HEK293 (cell line): ENCODE results near the gene PCP4.

Experiments used
- CTCF ChIA-PET: fragments of 350-600 bp; formaldehyde crosslinking; extraction: SDS; loops from one replicate; lab custom pipeline; 2021; ENCODE audit warnings: antibody characterized with exemption; lab: Yijun Ruan, JAX
- POLR2A ChIA-PET: fragments of 300-600 bp; formaldehyde crosslinking; extraction: SDS; loops from one replicate; lab custom pipeline; 2020; ENCODE audit warnings: antibody characterized with exemption, inconsistent platforms; lab: Yijun Ruan, JAX
- H3K27ac ChIP-seq: fragments of 200-500 bp; sonication (Bioruptor generic); 2 replicates; pipeline ENCODE4 v1.5.1; 2014; ENCODE audit warnings: low read depth, low read length, control low read depth, inconsistent platforms; ENCODE audit errors: extremely low read depth
- H3K36me3 ChIP-seq, 2 experiments: fragments of 200-500 bp in 1 of 2; sonication (Bioruptor generic) in 1 of 2; 1 replicate in 1 of 2; 2 replicates in 1 of 2; pipeline ENCODE4 v1.5.1; 2014 to 2017; ENCODE audit warnings: inconsistent platforms in 2 of 2, low read length in 2 of 2; ENCODE audit not compliant: control insufficient read depth in 2 of 2, insufficient read depth in 1 of 2
- H3K4me1 ChIP-seq: fragments of 200-500 bp; sonication (Bioruptor generic); 2 replicates; pipeline ENCODE4 v1.5.1; 2014; ENCODE audit warnings: mild to moderate bottlenecking, low read length, inconsistent platforms; ENCODE audit not compliant: control insufficient read depth, insufficient read depth
- H3K4me3 ChIP-seq: 2 replicates; pipeline ENCODE4 v1.5.1; 2011; ENCODE audit warnings: low read depth, mild to moderate bottlenecking, control low read depth, low read length, moderate library complexity
- H3K9me3 ChIP-seq: fragments of 200-500 bp; sonication (Bioruptor generic); 2 replicates; pipeline ENCODE4 v1.5.1; 2014; ENCODE audit warnings: low read depth, low read length, inconsistent platforms; ENCODE audit not compliant: control insufficient read depth, insufficient read depth
- GFI1B ChIP-seq: fragments of 450-650 bp; formaldehyde crosslinking; IDR thresholded peaks from 2 replicates; pipeline ENCODE4 v1.5.1; 2016; ENCODE audit warnings: missing biosample characterization, missing genetic modification characterization
- GLIS1 ChIP-seq: fragments of 450-650 bp; formaldehyde crosslinking; IDR thresholded peaks from 2 replicates; pipeline ENCODE4 v1.5.1; 2016; ENCODE audit warnings: missing biosample characterization, missing genetic modification characterization
- KLF1 ChIP-seq: fragments of 450-650 bp; formaldehyde crosslinking; IDR thresholded peaks from 2 replicates; pipeline ENCODE4 v1.5.1; 2016; ENCODE audit warnings: missing biosample characterization, missing genetic modification characterization
- KLF8 ChIP-seq: fragments of 450-650 bp; formaldehyde crosslinking; IDR thresholded peaks from 2 replicates; pipeline ENCODE4 v1.5.1; 2016; ENCODE audit warnings: missing biosample characterization, missing genetic modification characterization
- TRIM28 ChIP-seq: IDR thresholded peaks from 2 replicates; pipeline ENCODE4 v1.6.1; 2011; ENCODE audit warnings: low read length, control low read depth, borderline replicate concordance
- ZBTB21 ChIP-seq: fragments of 450-650 bp; formaldehyde crosslinking; IDR thresholded peaks from 2 replicates; pipeline ENCODE4 v1.5.1; 2017; ENCODE audit warnings: missing biosample characterization, missing genetic modification characterization
- ZNF146 ChIP-seq: fragments of 450-650 bp; formaldehyde crosslinking; IDR thresholded peaks from 2 replicates; pipeline ENCODE4 v1.5.1; 2016; ENCODE audit warnings: missing biosample characterization, missing genetic modification characterization
- ZNF157 ChIP-seq: fragments of 450-650 bp; formaldehyde crosslinking; IDR thresholded peaks from 2 replicates; pipeline ENCODE4 v1.5.1; 2016; ENCODE audit warnings: missing biosample characterization, missing genetic modification characterization
- ZNF585B ChIP-seq: fragments of 450-650 bp; formaldehyde crosslinking; IDR thresholded peaks from 2 replicates; pipeline ENCODE4 v1.5.1; 2016; ENCODE audit warnings: missing biosample characterization, missing genetic modification characterization
- ZNF707 ChIP-seq: fragments of 450-650 bp; formaldehyde crosslinking; IDR thresholded peaks from 2 replicates; pipeline ENCODE4 v1.5.1; 2016; ENCODE audit warnings: missing biosample characterization, missing genetic modification characterization
- ZNF837 ChIP-seq: fragments of 450-650 bp; formaldehyde crosslinking; IDR thresholded peaks from 2 replicates; pipeline ENCODE4 v1.5.1; 2016; ENCODE audit warnings: missing biosample characterization, missing genetic modification characterization
- TF ChIP-seq, protein P1 (sequence below): fragments of 450-650 bp; formaldehyde crosslinking; IDR thresholded peaks from 2 replicates; pipeline ENCODE4 v1.5.1; 2016; ENCODE audit warnings: missing biosample characterization, missing genetic modification characterization, borderline replicate concordance
- TF ChIP-seq, protein P2 (sequence below): fragments of 450-650 bp; formaldehyde crosslinking; IDR thresholded peaks from 2 replicates; pipeline ENCODE4 v1.5.1; 2016; ENCODE audit warnings: missing biosample characterization, missing genetic modification characterization, borderline replicate concordance
- TF ChIP-seq, protein P3 (sequence below): fragments of 450-650 bp; formaldehyde crosslinking; IDR thresholded peaks from 2 replicates; pipeline ENCODE4 v1.5.1; 2016; ENCODE audit warnings: missing biosample characterization, missing genetic modification characterization
- TF ChIP-seq, protein P4 (sequence below): fragments of 450-650 bp; formaldehyde crosslinking; IDR thresholded peaks from 2 replicates; pipeline ENCODE4 v1.5.1; 2017; ENCODE audit warnings: missing biosample characterization, missing genetic modification characterization
- TF ChIP-seq, protein P5 (sequence below): fragments of 450-650 bp; IDR thresholded peaks from 2 replicates; pipeline ENCODE4 v1.5.1; 2018; ENCODE audit warnings: missing biosample characterization, missing genetic modification characterization

Gene PCP4

DNA sequence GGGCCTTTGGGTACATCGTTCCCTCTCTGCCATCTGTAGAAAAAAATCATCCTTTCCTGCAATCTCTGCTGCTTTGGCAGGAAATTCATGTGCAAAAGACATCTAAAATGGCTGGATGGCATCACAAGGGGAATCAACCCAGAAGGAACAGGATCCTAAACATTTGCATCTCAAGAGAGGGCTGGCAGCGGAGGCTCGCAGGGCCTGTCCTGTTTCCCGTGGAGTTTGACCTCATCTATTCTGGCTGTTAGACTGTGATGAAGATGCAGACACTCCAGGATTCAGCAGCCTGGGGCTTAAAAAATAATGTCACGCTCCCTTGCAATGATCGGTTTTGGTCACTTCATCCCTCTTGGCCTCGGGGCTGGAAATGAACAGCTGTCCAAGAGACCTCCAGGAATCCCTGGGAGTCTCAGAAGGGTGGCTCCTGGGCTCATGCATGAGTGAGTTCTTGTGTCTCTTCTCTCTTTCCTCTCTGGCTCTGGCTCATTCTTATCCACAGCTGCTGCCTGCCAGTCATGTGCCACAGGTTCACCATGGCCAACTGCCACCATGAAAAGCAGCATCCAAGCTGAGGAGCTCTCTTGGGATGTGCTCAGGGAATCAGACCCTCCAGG lies 16.1 kb upstream of the PCP4 start:
- Histone ChIP-seq H3K4me3 (no peak overlapping the region), H3K9me3 (no peaks in the 10 kb centered on the region), H3K36me3 (no peaks in the 10 kb centered on the region), H3K27ac (no peak overlapping the region), H3K4me1 (peaks cover 10% of the 10 kb centered on the region; the same call in 1 of the 2 replicates)
- TF ChIP-seq ZNF837 (tag by site-specific recombination) (no peak), ZBTB21 (no peak), TRIM28 (no peak)
- ChIA-PET CTCF (interaction anchor here (0.6 to 1.9 kb wide), 5 partner anchors 16 to 333 kb away, joined by 3 to 15 read pairs (median 4); partner anchors contain the start of gene PCP4), POLR2A (no interaction called here)

DNA sequence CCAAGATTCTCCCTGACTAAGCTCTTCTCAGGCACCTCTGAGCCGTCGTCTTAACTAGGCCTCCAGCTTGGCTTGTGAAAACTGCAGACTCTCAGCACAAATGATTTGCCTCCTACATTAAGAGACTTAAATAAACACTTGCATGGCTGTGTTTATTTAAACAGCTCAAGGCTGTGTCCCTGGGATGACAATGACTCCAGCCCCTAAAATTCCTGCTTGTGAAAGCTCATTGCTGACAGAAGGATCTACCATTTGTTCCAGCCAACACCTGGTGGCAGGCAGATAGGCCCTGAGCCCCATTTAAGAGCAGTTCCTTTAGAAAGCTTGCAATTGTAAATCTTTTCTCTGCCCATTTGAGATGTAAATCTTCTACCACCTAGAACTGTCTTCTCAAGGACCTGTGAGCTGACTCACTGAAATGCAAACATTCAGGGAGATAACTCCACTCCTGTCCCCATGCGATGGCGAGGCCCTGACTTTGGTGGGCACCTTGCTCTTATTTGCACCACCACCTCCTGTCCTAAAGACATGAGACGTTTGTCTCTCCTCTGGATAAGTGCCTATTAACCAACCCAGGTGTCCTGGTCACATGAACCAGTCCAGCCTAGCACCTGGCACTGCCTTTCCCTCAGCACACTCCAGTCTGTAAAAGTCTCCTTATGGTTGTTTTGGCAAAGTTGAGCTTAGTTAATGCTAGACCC lies 15.1 kb upstream of the PCP4 start:
- H3K9me3 ChIP-seq = no peaks in the 10 kb centered on the region
- H3K27ac ChIP-seq = peak overlapping the region; percentile 34; the same call in 1 of the 2 replicates
- no peaks in the 10 kb centered on the region for H3K36me3 ChIP-seq
- ChIA-PET CTCF (interaction anchor here (0.6 to 1.9 kb wide), 4 partner anchors 15 to 269 kb away, joined by 3 to 15 read pairs (median 4); partner anchors contain the start of gene PCP4), POLR2A (interaction anchor here (0.6 kb wide), 1 partner anchor 151 kb away, joined by 3 read pairs; no protein-coding TSS in a partner anchor)
- TF ChIP-seq GLIS1 = peak; percentile 51
- TF ChIP-seq ZNF585B (tag by site-specific recombination) = no peak
- 0 out of 2 replicates have a peak, but pooled peaks have one; percentile 38 for TF ChIP-seq TRIM28
- H3K4me3 ChIP-seq = no peak overlapping the region
- peaks cover 10% of the 10 kb centered on the region; the same call in 1 of the 2 replicates for H3K4me1 ChIP-seq

DNA sequence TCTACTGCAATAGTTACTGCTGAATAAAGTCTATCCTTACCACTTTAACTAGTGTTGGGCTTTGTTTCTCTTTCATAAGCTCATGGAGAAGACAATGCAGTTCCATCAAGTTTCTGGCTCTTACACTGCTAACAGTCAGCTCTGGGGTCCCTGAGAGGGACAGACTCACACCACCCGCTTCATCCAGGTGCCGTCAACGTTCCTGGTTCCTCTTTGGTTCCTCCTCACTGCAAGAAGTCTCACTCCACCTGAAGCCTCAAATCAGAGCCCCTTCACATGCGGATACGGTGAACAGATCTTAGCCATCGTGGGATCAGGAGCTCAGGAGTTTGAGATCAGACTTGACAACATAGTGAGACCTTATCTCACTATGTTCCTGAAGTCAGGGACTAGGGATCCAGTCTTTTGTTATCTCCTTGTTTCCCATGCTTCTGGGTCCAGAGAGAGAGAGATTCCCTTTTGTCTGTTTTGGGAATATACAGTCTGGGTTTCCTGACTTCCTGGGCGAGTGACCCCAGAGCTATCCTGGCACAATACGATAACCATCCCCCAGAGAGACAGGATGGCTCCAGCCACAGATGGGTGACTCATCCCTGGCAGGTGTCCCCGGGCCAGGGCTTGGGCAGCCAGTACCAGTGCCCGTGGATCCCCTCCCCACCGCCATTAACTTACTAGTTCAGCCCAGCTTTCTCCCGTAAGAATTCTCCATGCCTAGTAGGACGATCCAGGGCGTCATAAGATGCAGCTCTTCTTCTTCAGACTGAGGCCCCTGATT lies 14.3 kb upstream of the PCP4 start:
- CTCF ChIA-PET = interaction anchor here (0.6 to 1.0 kb wide), 4 partner anchors 14 to 383 kb away, joined by 3 to 10 read pairs (median 5); partner anchors contain the start of gene PCP4
- Histone ChIP-seq H3K9me3 (no peaks in the 10 kb centered on the region), H3K4me1 (peaks cover 10% of the 10 kb centered on the region; the same call in 1 of the 2 replicates), H3K36me3 (no peaks in the 10 kb centered on the region), H3K27ac (peak overlapping the region; percentile 34; the same call in 1 of the 2 replicates), H3K4me3 (no peak overlapping the region)
- POLR2A ChIA-PET = no interaction called here
- no peak for TF ChIP-seq ZNF157 (tag by site-specific recombination)
- no peak for TF ChIP-seq ZNF146 (tag by site-specific recombination)
- TF ChIP-seq GFI1B (tag by site-specific recombination) = no peak
- TF ChIP-seq KLF1 = no peak
- no peak for TF ChIP-seq KLF8 (tag by site-specific recombination)
- TF ChIP-seq, protein P1, sequence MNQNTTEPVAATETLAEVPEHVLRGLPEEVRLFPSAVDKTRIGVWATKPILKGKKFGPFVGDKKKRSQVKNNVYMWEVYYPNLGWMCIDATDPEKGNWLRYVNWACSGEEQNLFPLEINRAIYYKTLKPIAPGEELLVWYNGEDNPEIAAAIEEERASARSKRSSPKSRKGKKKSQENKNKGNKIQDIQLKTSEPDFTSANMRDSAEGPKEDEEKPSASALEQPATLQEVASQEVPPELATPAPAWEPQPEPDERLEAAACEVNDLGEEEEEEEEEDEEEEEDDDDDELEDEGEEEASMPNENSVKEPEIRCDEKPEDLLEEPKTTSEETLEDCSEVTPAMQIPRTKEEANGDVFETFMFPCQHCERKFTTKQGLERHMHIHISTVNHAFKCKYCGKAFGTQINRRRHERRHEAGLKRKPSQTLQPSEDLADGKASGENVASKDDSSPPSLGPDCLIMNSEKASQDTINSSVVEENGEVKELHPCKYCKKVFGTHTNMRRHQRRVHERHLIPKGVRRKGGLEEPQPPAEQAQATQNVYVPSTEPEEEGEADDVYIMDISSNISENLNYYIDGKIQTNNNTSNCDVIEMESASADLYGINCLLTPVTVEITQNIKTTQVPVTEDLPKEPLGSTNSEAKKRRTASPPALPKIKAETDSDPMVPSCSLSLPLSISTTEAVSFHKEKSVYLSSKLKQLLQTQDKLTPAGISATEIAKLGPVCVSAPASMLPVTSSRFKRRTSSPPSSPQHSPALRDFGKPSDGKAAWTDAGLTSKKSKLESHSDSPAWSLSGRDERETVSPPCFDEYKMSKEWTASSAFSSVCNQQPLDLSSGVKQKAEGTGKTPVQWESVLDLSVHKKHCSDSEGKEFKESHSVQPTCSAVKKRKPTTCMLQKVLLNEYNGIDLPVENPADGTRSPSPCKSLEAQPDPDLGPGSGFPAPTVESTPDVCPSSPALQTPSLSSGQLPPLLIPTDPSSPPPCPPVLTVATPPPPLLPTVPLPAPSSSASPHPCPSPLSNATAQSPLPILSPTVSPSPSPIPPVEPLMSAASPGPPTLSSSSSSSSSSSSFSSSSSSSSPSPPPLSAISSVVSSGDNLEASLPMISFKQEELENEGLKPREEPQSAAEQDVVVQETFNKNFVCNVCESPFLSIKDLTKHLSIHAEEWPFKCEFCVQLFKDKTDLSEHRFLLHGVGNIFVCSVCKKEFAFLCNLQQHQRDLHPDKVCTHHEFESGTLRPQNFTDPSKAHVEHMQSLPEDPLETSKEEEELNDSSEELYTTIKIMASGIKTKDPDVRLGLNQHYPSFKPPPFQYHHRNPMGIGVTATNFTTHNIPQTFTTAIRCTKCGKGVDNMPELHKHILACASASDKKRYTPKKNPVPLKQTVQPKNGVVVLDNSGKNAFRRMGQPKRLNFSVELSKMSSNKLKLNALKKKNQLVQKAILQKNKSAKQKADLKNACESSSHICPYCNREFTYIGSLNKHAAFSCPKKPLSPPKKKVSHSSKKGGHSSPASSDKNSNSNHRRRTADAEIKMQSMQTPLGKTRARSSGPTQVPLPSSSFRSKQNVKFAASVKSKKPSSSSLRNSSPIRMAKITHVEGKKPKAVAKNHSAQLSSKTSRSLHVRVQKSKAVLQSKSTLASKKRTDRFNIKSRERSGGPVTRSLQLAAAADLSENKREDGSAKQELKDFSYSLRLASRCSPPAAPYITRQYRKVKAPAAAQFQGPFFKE = no peak
- TF ChIP-seq, protein P2, sequence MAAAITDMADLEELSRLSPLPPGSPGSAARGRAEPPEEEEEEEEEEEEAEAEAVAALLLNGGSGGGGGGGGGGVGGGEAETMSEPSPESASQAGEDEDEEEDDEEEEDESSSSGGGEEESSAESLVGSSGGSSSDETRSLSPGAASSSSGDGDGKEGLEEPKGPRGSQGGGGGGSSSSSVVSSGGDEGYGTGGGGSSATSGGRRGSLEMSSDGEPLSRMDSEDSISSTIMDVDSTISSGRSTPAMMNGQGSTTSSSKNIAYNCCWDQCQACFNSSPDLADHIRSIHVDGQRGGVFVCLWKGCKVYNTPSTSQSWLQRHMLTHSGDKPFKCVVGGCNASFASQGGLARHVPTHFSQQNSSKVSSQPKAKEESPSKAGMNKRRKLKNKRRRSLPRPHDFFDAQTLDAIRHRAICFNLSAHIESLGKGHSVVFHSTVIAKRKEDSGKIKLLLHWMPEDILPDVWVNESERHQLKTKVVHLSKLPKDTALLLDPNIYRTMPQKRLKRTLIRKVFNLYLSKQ = no peak
- TF ChIP-seq, protein P3, sequence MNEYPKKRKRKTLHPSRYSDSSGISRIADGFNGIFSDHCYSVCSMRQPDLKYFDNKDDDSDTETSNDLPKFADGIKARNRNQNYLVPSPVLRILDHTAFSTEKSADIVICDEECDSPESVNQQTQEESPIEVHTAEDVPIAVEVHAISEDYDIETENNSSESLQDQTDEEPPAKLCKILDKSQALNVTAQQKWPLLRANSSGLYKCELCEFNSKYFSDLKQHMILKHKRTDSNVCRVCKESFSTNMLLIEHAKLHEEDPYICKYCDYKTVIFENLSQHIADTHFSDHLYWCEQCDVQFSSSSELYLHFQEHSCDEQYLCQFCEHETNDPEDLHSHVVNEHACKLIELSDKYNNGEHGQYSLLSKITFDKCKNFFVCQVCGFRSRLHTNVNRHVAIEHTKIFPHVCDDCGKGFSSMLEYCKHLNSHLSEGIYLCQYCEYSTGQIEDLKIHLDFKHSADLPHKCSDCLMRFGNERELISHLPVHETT = no peak
- TF ChIP-seq, protein P4, sequence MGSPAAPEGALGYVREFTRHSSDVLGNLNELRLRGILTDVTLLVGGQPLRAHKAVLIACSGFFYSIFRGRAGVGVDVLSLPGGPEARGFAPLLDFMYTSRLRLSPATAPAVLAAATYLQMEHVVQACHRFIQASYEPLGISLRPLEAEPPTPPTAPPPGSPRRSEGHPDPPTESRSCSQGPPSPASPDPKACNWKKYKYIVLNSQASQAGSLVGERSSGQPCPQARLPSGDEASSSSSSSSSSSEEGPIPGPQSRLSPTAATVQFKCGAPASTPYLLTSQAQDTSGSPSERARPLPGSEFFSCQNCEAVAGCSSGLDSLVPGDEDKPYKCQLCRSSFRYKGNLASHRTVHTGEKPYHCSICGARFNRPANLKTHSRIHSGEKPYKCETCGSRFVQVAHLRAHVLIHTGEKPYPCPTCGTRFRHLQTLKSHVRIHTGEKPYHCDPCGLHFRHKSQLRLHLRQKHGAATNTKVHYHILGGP (tag by site-specific recombination) = no peak
- TF ChIP-seq, protein P5, sequence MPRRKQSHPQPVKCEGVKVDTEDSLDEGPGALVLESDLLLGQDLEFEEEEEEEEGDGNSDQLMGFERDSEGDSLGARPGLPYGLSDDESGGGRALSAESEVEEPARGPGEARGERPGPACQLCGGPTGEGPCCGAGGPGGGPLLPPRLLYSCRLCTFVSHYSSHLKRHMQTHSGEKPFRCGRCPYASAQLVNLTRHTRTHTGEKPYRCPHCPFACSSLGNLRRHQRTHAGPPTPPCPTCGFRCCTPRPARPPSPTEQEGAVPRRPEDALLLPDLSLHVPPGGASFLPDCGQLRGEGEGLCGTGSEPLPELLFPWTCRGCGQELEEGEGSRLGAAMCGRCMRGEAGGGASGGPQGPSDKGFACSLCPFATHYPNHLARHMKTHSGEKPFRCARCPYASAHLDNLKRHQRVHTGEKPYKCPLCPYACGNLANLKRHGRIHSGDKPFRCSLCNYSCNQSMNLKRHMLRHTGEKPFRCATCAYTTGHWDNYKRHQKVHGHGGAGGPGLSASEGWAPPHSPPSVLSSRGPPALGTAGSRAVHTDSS (tag by site-specific recombination) = no peak
- TF ChIP-seq ZNF707 (tag by site-specific recombination) = no peak
